ENCODE results near the gene EIF4H. TPM values are rescaled to one million over a fixed set of nuclear protein-coding genes. Genes with fewer than 3 reads are reported as not detected.
"Not testable (repeated sequence)": the region's sequence is repeated elsewhere in the genome, so short reads cannot be mapped to it uniquely, and the experiment has no call there.

Gene EIF4H
- polyA plus RNA-seq (ENCODE audit: insufficient read length in 3 of 3), result 100 to 1,000 TPM; 283 to 294 (median 287) TPM

DNA sequence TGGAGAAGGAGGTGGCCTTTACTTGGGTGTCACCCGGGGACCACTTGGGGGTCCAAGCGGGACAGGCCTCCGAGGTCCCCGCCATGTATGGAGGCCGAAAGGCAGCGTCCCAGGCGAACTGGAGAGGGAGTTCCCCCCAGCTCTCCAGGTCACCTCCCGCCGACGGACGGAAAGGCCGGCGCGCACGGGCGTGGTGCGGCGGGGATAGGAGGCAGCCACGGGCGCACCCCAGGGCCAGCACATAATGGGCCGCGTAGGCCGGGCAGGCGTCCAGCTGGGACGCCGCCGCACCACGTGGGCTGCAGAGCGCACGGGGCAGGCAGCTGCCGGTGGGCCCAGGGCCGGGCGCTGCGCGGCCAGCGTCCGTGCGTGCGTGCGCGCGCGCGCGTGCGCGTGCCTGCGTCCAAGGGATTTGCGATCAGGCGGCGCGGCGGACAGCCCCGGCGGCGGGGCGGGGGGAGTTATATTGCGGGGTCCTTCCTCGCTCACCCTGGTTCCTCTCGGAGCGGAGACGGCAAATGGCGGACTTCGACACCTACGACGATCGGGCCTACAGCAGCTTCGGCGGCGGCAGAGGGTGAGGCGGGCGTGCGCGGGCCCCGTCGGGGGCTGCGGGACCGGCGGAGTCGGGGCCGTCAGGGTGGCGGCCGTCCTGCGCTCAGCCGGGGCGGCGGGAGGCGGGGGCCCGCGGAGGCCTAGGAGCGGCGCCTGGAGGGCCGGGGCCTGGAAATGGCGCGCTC, at the start of gene EIF4H:
Gene EIF4H, plus strand, starts transcription at position 491 of the 740 bp plus-strand sequence. Its CDS starts 28 bp downstream, at position 519.
- peak; percentile 82 to 89 (median 89) for DNase-seq (ENCODE audit: low read depth in 3 of 3, low spot score in 2 of 3)

DNA sequence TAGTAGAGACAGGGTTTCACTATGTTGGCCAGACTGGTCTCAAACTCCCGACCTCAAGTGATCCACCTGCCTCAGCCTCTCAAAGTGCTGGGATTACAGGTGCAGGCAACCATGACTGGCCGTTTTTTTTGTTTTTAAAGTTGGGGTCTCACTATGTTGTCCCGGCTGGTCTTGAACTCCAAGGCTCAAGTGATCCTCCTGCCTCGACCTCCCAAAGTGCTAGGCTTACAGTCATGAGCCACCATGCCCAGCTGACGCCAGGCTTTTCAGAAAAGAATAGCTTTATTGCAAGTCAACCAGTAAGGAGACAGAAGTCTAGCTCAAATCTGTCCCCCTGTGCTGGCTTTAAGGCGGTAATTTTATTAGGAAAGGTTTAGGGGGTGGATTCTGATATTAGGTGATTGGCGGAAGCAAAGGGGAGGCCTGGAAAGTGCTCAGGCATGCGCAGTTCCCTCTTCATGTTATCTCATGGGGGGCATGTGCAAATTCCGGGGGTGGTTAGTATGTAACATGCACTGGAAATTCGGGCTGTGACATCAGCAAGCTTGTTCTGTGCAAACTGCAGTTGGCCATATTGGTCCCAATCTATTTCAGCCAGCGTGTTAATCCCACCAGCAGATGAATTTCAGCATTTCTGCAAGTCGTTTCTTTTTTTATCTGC, 47.8 kb upstream of the EIF4H start:
- DNase-seq (ENCODE audit: low read depth in 3 of 3, low spot score in 2 of 3), result no peak

DNA sequence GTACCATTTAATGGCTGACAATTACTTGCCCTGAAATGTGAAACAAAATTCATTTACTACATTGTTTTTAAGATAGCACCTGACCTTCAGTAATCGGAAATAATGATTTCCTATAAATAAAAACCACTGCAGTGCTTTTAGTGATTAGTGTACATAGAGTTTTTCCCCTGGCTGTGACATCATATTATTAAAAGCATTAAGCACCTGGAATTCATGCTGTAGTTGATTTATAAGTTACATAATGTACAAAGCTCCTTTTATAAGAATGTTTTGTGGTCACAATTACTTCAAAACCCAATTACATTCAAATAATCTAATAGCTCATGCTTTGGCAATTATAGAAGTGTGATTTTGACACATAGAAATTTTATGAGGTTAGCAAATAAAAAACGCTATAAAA, 44.3 kb upstream of the EIF4H start:
- DNase-seq (ENCODE audit: low read depth in 3 of 3, low spot score in 2 of 3), result no peak

DNA sequence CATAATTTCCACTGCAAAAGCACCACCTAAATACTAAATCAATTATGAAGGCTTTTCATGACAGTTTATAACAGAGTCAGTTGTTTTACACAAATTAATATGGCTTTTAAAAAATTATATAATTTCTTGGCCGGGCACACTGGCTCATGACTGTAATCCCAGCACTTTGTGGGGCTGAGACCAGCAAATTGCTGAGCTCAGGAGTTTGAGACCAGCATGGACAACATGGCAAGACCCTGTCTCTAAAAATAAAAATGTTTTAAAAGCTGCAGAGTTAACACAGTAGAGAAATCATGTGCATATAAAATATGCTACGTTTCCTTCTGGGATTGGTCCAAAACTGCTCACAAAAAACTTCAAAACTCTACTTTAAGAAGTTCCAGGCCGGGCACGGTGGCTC, 43.6 kb upstream of the EIF4H start:
- no peak for DNase-seq (ENCODE audit: low read depth in 3 of 3, low spot score in 2 of 3)

DNA sequence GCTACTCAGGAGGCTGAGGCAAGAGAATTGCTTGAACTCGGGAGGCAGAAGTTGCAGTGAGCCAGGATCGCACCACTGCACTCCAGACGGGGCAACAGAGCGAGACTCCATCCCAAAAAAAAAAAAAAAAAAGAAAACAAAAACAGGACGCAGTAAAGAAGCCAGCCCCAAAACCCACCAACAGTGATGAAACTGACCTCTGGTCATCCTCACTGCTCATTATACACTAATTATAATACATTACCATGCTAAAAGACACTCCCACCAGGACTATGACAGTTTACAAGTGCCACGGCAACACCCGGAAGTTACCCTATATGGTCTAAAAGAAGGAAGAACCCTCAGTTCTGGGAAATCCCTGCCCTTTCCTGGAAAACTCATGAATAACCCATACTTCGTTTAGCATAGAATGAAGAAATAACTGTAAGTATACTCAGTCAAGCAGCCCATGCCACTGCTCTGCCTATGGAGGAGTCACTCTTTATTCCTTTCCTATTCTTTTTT, 40.0 kb upstream of the EIF4H start:
- no peak for DNase-seq (ENCODE audit: low read depth in 3 of 3, low spot score in 2 of 3)

DNA sequence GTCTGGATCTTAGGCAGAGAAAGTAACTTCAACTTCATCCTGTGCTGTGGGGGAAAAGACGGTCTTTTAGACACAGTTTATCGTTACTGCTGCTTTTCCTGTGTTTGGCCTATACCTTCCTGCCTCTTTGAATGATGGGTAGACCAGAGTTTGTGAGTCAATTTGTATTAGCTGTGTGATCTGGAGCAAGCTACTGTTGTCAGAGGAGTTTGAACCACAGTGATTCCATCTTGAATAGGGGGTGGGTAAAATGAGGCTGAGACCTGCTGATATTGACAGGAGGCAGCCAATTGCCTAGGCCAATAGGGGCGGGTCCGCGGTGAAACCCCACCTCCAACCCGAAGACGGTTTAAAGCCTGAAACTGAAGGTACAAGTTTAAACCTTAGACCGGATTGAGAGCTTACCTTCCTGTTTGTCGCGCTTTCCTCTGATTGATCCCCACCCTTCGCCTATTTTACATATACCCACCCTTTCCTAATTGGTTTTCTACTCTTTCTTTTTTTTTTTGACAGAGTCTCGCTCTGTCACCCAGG, 35.8 kb upstream of the EIF4H start:
- no peak for DNase-seq (ENCODE audit: low read depth in 3 of 3, low spot score in 2 of 3)

DNA sequence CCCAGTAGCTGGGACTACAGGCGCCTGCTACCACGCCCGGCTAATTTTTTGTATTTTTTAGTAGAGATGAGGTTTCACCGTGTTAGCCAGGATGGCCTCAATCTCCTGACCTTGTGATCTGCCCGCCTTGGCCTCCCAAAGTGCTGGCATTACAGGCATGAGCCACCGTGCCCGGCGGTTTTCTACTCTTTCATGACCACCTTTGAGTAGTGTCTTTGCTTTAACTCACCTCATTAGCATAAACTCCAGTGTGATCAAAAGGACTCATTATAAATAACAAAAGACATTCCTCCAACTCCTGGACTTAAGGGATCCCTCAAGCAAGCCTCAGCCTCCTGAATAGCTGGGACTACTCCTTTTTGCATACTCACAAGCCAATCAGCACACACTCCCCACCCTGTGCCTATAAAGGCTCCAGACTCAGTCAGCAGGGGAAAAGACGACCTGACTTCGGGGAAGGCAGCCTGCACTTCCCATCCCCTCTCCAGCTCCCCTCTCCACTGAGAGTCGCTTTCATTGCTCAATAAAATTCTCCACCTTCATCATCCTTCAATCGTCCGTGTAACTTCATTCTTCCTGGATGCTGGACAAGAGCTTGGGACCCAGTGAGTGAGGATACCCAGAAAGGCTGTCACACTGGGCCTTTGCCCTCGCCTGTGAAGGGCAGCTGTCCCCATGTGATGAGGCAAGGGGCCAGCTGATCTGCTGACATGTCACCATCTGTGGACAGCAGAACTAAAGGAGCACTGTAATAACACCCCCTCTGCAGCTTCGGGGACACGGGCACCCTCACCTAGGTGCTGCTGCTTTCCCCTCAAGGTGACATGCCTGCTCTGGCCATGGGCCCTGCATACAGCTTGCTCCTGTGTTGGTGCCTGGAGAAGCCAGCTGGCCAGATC, 35.0 kb upstream of the EIF4H start:
- no peak for DNase-seq (ENCODE audit: low read depth in 3 of 3, low spot score in 2 of 3)

DNA sequence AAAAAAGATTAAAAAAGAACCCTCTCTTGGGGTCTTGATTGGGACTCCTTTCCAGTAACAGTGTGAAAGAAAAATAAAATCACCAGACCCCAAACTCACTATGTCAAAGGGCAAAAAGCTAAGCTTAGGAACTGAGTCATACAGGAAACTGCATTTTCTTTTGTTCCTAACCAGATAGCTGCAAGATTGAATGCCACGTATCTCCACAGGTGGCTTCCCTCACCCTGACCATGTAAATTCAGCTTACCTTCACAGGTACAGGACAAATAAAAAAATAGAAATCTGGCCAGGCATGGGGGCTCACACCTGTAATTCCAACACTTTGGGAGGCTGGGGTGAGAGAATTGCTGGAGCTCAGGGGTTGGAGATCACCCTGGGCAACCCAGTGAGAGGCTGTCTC, 32.5 kb upstream of the EIF4H start:
- DNase-seq (ENCODE audit: low read depth in 3 of 3, low spot score in 2 of 3), result no peak

DNA sequence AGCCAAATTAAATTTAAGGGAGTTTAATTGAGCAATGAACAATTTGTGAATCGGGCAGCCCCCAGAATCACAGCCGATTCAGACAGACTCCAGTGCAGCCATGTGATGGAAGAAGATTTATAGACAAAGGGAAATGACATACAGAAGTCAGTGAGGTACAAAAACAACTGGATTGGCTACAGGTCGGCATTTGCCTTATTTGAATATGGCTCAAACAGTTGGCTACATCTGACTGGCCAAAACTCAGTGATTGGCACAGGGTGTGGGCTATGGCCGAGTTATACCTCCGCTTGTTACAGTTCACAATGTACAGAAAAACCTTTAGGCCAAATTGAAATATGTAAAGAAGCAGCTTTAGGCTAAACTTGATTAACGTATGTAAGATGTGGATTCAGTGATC, 30.8 kb upstream of the EIF4H start:
- DNase-seq (ENCODE audit: low read depth in 3 of 3, low spot score in 2 of 3), result no peak

DNA sequence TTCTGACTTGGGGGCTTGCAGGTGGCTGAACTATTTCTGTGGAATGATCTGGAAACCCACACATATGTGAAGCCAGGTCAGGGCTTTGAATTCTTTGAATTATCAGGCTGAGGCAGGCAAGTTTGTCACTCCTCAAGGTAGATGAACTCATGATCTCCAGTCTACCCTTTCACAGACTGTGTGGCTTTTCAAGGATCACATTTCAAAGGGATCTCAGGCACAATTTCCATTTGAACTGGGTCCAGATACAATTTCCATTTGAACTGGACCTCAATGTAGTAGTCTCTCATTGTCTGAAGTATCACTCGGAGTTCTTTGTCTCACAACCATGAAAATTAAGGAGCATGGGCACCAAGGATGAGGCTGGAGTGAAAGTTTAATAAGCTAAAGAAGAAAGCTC, 25.7 kb upstream of the EIF4H start:
- no peak for DNase-seq (ENCODE audit: low read depth in 3 of 3, low spot score in 2 of 3)

DNA sequence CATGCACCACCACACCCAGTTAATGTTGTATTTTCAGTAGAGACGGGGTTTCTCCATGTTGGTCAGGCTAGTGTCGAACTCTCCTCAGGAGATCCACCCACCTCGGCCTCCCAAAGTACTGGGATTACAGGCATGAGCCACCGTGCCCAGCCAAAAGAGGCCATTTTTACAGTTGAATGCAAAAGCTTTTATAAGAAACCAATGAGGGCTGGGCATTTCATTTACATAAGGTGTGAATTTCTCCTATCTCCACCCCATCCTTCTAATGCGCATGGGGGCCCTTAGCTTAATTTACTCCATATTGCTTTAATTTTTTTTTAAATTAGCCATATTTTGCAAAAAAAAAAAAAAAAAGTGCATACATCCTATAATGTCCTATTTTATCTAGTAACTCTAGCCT, 25.1 kb upstream of the EIF4H start:
- DNase-seq (ENCODE audit: low read depth in 3 of 3, low spot score in 2 of 3), result no peak

DNA sequence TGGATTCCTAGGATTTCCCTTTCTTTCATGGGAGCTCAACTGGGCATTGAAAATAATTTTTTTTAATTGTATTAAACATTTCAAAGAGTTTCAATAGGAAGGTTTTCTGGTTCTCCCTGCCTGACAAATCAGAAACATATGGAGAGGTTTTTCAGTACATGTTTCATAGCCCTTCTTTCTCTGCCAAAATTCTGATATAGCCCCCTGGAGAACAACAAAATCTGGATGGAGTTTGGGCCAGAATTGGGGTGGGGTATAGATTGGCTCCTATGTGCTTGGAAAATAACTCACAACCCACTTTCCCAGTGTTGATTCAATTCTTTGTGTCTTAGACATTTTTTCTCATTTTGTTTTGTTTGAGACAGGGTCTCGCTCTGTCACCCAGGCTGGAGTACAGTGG, 24.6 kb upstream of the EIF4H start:
- no peak for DNase-seq (ENCODE audit: low read depth in 3 of 3, low spot score in 2 of 3)

DNA sequence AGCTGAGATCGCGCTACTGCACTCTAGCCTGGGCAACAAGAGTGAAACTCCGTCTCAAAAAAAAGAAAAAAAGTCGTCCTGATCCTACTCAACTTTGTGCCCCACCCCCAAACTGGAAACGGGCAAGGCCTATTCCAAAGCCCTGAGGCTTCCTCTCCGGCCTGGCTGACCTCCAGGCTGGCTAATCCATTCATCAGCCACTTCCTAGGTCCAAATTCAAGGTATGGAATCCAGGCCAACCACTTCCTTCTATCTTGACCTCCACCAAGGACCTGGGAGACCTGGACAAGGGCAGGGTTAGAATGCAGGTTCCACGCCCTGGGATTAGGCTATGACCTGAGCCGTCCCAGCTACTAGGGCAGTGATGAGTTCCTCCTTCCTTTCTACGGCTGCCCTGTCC, 20.4 kb upstream of the EIF4H start:
- DNase-seq (ENCODE audit: low read depth in 3 of 3, low spot score in 2 of 3), result no peak

DNA sequence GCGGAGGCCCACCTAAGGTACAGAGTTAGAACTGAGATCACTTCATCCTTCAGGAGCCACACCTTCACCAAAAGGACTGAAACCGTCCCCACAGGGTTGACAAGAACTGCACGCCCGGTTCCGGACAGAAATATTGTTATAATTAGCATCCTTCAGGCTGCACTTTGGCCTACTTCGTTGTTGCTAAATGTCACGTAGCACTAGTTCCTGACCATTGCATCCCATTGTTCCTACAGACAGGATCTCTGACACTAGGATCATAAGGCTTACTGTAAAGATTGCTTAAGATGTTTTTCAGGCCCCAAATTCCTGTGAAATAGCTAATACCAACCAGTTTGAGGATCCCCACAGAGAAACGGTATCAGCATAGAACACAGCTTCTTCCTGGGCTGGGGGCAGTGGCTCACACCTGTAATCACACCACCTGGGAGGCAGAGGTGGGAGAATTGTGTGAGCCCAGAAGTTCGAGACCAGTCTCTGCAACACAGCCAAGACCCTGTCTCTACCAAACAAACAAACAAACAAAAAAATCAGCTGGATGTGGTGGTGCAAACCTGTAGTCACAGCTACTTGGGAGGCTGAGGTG, 18.3 kb upstream of the EIF4H start:
- DNase-seq (ENCODE audit: low read depth in 3 of 3, low spot score in 2 of 3), result no peak

DNA sequence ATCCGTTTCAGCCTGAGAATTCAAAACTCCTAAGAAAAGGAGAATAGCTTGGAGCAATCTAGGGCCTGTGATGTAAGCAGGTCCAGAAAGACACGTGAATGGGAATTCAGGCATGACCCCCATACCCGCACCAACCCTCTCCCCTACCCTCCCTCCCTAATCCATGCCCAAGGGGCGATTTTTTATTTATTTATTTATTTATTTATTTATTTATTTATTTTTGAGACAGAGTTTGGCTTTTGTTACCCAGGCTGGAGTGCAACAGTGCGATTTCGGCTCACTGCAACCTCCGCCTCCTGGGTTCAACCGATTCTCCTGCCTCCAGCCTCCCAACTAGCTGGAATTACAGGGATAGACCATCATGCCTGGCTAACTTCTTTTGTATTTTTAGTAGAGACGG, 16.6 kb upstream of the EIF4H start:
- no peak for DNase-seq (ENCODE audit: low read depth in 3 of 3, low spot score in 2 of 3)

DNA sequence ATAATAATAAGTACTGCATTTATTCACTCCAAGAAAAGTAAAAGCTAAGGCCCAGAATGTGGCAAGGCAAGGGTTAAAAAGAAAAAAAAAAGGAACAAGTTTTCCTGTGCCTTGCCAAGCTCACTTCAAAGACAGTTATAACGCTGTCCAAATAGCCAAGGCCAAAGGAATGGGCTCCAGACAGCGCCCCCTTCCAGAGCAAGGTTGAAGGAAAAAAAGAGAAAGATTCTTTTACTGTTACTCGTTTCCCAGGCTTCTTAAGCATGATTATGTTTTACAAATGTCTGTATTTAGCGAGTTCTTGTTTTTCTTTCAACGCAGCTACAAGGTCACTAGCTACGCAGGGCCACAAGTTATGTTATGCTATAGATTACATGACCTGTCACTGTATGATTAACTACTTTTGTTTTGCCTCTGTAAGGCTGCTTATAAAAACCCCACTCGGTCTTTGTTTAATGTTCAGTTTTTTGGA, 9.1 kb upstream of the EIF4H start:
- no peak for DNase-seq (ENCODE audit: low read depth in 3 of 3, low spot score in 2 of 3)

DNA sequence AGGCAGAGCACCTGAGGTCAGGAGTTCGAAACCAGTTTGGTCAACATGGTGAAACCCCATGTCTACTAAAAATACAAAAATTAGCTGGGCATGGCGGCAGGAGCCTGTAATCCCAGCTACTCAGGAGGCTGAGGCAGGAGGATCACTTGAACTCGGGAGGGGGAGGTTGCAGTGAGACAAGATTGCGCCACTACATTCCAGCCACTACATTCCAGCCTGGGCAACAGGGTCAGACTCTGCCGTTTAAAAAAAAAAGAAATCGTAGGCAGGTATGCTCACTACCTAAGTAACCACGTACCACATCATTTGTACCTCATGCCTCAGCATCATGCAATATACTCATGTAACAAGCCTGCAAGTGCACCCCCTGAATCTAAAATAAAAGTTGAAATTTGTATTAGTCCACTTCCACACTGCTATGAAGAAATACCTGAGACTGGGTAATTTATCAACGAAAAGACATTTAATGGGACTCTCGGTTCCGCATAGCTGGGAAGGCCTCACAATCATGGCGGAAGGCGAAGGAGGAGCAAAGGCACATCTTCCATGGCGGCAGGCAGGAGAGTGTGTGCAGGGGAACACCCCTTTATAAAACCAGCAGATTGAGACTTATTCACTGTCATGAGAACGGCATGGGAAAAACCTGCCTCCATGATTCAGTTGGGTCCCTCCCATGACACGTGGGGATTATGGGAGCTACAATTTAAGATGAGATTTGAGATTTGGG, 8.1 kb upstream of the EIF4H start:
- no peak for DNase-seq (ENCODE audit: low read depth in 3 of 3, low spot score in 2 of 3)

DNA sequence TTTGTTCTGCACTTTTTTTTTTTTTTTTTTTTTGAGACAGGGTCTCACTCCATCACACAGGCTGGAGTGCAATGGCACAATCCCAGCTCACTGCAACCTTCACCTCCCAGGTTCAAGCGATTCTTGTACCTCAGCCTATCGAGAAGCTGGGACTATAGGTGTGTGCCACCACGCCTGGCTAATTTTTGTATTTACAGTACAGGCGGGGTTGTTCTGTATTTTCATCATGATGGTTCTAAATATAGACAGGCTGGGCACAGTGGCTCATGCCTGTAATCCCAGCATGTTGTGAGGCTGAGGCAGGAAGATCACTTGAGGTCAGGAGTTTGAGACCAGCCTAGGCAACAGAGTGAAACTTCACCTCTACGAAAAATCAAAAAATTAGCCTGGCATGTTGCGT, 6.8 kb upstream of the EIF4H start:
- not testable (repeated sequence) for DNase-seq (ENCODE audit: low read depth in 3 of 3, low spot score in 2 of 3)

DNA sequence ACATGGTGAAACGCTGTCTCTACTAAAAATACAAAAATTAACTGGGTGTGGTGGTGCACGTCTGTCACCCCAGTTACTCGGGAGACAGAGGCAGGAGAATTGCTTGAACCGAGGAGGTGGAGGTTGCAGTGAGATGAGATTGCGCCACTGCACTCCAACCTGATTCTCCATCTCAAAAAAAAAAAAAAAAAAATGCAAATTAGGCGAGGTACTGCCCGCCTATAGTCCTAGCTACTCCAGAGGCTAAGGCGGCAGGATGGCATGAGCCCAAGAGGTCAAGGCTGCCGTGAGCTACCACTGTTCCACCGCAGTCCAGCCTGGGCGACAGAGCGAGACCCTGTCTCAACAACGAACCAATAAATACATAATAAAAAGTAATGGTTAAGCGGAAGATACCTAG, 1.1 kb upstream of the EIF4H start:
- DNase-seq (ENCODE audit: low read depth in 3 of 3, low spot score in 2 of 3), result no peak

DNA sequence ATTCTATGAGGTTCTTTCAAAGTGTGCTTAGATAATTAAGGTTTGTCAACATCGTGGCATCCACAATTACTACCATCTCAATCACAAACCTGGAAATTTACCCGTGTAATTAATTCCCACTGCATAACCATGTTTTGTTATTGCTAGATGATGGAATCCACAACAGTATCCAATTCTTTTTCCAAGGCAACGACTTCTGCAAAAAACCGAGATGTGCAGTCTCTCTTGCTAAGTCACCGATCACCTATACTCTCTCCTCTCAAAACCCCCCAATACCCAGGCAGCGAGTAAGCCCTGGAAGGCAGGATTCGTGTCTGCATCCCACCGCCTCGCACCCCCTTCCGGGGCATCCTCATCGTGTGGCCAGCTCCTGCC, 678 bp upstream of the EIF4H start:
- DNase-seq (ENCODE audit: low read depth in 3 of 3, low spot score in 2 of 3), result no peak
